ENCODE measurements around the gene TNKS2.
"Not testable (repeated sequence)": the region's sequence is repeated elsewhere in the genome, so short reads cannot be mapped to it uniquely, and the experiment has no call there.

The TNKS2 gene

DNA sequence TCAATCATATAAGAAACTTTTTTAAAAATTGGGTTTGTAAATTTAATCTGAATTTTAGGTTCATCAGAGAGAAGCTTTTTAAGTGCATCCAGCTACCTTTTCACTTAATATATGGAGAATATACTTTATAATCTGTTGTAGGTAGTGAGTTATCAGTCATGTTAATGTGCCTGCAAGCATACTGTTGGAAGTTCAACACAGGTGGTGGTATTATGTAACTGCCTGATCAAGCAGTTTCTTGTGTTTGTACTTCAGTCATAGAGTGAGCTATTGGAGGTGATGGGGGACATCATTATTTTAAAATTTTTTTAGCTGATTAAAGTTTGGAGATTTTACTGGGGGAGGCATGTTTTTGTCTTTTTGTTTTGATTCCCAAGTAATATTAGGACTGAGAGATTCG is 2.5 kb downstream of the TNKS2 start:
- DNase-seq (ENCODE audit: low read depth), result no peak
- no peak for TF ChIP-seq CTCF (conservative IDR thresholded peaks at IDR 0.05; ENCODE audit: low read depth, low read length)
- no peak overlapping the region for H3K4me3 ChIP-seq (ENCODE audit: low read depth, low read length)

DNA sequence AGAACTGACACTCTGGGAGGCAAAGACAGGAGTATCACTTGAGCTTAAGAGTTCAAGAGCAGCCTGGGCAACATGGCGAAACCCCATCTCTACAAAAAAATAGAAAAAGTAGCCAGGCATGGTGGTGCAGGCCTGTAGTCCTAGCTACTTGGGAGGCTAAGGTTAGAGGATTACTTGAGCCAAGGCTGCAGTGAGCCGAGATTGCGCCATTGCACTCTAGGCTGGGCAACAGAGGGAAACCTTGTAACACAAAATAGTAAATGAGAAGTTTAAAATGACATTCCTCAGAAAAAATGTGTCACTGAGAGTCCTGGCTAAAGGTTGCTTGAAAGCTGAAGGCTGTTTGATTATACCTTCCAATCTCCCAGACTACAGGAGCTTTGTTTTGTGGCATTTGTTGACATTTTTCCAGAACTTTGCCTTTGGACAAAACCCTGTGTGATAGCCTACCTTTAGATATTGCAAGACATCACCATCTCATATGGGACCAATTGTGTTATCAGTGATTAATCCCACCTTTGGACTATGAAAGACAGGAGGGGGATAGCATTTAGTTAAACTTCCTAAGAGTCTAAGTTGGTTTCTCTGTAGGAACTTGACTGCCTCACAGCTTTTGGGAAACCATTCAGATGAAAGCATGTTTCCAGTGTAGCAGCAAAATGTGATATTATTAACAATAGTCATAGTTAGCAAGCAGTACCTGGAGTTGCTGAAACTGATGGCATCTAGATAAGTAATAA is 5.3 kb downstream of the TNKS2 start:
- no peak for DNase-seq (ENCODE audit: low read depth)
- H3K4me3 ChIP-seq (ENCODE audit: low read depth, low read length), result no peak overlapping the region
- no peak for TF ChIP-seq CTCF (conservative IDR thresholded peaks at IDR 0.05; ENCODE audit: low read depth, low read length)

DNA sequence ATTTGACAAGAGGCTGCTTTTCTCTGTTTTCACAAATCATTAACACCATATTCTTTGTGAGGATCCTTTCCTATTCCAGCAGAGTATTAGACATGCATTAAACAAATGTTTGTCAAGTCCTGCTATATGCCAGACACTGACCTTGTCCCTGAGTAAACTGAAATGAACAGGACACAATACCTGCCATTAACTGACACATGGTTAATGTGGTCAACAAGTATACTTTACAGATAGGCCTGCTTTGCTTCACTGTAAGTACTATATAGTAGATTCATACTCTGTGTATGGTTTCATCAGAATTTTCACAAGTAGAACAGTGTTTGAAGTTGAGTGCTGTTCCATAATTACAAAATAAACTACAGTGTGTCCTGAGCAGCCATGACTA is 5.9 kb downstream of the TNKS2 start:
- no peak overlapping the region for H3K4me3 ChIP-seq (ENCODE audit: low read depth, low read length)
- no peak for DNase-seq (ENCODE audit: low read depth)
- TF ChIP-seq CTCF (conservative IDR thresholded peaks at IDR 0.05; ENCODE audit: low read depth, low read length), result no peak

DNA sequence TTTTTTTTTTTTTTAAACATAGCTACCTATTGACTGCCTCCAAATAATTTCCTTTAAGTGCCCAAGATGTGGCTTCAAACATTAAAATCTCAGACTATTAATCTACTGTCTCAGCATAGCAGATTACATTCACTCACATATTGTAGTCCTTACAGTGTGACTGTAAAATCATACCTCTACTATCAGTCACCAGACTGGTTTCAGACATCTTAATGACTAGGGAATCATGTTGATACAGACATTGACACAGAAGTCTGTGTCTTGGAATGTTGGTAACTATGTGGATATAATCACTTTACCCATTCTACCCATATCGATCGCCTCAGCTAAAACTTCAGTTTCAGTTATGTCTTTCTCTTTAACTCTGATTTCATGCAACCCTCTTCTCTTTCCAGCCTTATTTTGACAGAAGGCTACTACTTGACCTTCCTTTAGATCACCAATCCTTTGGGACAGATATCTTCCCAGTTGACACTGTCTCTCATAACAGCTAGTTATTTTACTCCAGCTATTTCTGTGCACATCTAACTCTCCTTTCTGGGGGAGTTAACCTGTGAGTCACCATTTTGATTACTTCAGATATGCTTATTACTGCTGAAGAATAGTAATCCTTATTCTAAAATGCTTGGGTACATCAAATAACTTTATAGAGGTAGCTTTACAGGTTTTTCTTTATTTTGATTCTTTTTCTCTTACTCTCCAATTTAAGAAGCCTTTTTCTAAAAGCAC is 7.0 kb downstream of the TNKS2 start:
- TF ChIP-seq CTCF (conservative IDR thresholded peaks at IDR 0.05; ENCODE audit: low read depth, low read length), result no peak
- no peak overlapping the region for H3K4me3 ChIP-seq (ENCODE audit: low read depth, low read length)
- no peak for DNase-seq (ENCODE audit: low read depth)

- DNase-seq (ENCODE audit: low read depth); H3K4me3 ChIP-seq (ENCODE audit: low read depth, low read length): not testable (repeated sequence)
Observed at GRCh38 chr10:91807264-91807663, 9.0 kb downstream of the TNKS2 start.

DNA sequence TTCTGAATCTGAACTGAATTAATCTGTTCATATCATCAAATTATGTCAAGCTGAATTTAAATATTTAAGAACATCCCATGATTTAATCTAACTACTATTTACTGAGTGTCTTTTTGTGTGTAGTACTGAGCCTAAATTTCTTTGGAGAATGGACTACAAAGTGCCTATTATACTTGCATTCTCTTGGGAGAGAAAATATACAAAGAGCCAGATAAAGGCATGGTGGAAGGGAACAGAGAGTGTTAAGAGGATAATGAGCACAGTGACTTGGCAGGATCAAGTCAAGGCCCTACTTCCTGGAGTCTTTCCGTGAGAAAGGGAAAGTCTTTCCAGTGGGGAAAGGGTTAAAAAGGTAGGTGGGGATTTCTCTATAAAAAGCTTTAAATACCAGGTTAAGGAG is 15.0 kb downstream of the TNKS2 start:
- DNase-seq (ENCODE audit: low read depth), result no peak
- no peak overlapping the region for H3K4me3 ChIP-seq (ENCODE audit: low read depth, low read length)
- no peak for TF ChIP-seq CTCF (conservative IDR thresholded peaks at IDR 0.05; ENCODE audit: low read depth, low read length)

DNA sequence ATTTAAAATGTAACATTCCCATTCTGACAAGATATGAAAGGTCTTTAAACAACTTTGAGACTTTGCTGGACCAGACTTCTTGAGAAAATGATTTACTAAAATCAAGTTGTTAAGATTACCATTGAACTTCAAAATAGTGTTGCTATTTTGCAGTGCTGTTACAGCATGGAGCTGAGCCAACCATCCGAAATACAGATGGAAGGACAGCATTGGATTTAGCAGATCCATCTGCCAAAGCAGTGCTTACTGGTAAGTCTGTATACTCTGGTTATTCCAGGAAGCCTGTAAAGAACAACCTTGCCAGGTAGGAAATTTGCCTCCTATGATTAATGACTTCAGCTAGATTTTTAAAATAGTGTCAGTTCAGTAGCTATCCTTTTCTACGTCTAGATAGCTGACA is 18.8 kb downstream of the TNKS2 start:
- no peak overlapping the region for H3K4me3 ChIP-seq (ENCODE audit: low read depth, low read length)
- DNase-seq (ENCODE audit: low read depth), result no peak
- TF ChIP-seq CTCF (conservative IDR thresholded peaks at IDR 0.05; ENCODE audit: low read depth, low read length), result no peak

Data from choroid plexus epithelial cell (primary cell).